ENCODE results near the gene TEK.

DNA sequence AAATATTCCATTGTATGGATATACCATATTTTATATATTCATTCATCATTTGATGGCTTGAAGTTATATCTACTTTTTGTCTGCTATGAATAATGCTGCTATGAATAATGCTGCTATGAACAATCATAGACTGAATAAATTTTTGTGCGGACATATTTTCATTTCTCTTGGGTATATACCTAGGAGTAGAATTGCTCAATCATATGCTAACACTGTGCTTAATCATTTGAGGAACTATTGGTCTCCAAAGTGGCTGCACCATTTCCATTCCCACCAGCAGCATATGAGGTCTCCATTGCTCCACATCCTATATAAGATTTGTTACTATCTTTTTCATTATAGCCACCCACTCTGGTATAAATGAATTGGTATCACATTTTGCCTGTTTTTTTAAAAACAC lies 18.3 kb upstream of the TEK start:
- TF ChIP-seq, protein P1, sequence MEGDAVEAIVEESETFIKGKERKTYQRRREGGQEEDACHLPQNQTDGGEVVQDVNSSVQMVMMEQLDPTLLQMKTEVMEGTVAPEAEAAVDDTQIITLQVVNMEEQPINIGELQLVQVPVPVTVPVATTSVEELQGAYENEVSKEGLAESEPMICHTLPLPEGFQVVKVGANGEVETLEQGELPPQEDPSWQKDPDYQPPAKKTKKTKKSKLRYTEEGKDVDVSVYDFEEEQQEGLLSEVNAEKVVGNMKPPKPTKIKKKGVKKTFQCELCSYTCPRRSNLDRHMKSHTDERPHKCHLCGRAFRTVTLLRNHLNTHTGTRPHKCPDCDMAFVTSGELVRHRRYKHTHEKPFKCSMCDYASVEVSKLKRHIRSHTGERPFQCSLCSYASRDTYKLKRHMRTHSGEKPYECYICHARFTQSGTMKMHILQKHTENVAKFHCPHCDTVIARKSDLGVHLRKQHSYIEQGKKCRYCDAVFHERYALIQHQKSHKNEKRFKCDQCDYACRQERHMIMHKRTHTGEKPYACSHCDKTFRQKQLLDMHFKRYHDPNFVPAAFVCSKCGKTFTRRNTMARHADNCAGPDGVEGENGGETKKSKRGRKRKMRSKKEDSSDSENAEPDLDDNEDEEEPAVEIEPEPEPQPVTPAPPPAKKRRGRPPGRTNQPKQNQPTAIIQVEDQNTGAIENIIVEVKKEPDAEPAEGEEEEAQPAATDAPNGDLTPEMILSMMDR (IDR thresholded peaks at IDR 0.05) = no peak
- no peak for TF ChIP-seq POLR2A (IDR thresholded peaks at IDR 0.05)
